HG02840 (cell line): ENCODE results near the gene TCTN3.
"Not testable (repeated sequence)": the region's sequence is repeated elsewhere in the genome, so short reads cannot be mapped to it uniquely, and the experiment has no call there.

Experiments used
- ATAC-seq: cut with Tn5 transposase; IDR thresholded peaks from one replicate; pipeline ENCODE4 v1.9.1; 2021; ENCODE audit warnings: mild to moderate bottlenecking, moderate library complexity, moderate number of reproducible peaks; ENCODE audit not compliant: unreplicated experiment, low FRiP score

The TCTN3 gene

DNA sequence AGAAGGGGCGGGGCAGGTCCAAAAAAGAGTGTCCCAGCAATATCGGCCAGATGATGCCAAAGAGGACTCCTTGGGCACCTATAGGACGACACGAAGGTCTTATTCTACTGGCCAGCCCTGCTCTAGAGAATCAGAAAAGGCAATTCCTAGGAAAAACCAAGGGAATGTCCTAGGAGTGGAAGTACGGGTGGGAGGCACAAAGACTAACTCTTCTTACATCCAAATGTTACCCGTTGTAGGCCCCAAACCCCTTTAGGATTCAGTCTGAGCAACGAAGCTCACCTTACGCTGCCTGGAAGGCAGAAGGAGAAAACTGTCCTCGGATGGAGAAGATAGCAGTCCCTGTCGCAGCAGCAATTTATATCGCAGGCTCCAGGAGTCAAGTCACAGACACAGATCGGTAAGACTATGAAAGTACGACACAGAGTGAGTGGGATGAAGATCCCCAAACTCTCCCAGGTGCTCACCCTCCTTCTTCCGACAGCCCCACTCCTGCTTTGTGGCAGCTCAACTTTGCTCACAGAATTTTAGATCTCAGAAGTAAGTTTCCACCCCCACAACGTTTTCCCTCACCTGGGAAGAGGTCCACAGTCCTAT lies 558 bp downstream of the TCTN3 start:
- no peak for ATAC-seq

DNA sequence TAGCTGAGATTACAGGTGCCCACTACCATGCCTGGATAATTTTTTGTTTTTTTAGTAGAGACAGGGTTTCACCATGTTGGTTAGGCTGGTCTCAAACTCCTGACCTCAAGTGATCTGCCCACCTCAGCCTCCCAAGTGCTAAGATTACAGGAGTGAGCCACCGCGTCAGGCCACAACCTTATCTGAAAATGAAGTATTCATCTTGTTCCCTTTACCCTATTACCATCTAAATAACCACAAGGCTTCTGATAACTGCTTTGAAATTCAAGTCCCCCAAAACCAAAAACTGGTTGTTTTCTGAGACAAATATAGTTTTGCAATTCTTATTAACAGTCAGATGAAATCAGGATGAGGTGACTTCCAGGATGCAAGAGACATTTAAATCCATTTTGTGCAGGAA lies 2.4 kb downstream of the TCTN3 start:
- no peak for ATAC-seq

GRCh38 chr10:95688648-95689047 lies 5.1 kb downstream of the TCTN3 start:
- ATAC-seq: no peak

- ATAC-seq: no peak
Observed at GRCh38 chr10:95683966-95684365, 9.8 kb downstream of the TCTN3 start.

GRCh38 chr10:95675403-95676116 lies 18.2 kb downstream of the TCTN3 start:
- no peak for ATAC-seq

- ATAC-seq: no peak
Observed at GRCh38 chr10:95674643-95675042, 19.1 kb downstream of the TCTN3 start.

- not testable (repeated sequence) for ATAC-seq
Observed at GRCh38 chr10:95672641-95673040, 21.1 kb downstream of the TCTN3 start.

DNA sequence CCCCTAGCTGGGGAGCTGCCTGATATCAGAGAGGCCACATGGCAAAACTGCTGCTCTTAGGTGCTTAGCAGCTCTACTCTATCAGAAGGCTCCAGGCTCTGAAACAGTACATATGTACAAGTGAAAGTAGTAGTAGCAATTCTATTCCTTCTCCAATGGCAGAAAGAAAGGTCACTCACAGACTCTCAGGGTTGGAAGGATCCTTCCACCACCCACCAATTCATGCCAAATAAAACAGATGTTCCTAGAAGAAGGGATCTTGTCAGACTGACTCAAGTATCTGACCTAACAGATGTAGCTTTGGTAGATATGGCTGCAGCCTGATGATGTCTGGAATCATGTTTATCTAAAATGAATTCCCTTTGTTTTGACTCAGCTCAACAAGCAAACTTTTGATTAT lies 29.2 kb downstream of the TCTN3 start:
- no peak for ATAC-seq

DNA sequence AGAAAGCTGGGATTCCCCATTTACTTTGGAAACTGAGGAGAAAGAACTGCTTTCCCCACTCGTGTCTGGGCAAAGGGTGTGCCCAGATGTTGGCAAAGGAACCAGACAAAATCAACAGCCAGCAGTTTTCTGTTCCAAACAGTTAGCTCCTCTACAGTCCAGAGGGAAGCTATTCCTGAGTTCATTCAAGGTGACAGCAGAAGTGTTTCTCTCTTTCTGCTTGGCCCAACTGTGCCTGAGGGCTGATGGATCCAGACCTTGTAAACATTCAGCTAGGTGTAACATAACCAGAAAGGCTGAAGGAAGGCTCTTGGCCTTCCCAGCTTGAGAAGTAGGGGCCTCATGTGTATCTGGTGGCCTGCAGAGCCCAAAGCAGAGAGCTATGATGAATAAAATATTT lies 30.2 kb downstream of the TCTN3 start:
- no peak for ATAC-seq

GRCh38 chr10:95661818-95662217 lies 31.9 kb downstream of the TCTN3 start:
- ATAC-seq: no peak

- no peak for ATAC-seq
Observed at GRCh38 chr10:95660283-95660682, 33.4 kb downstream of the TCTN3 start.

DNA sequence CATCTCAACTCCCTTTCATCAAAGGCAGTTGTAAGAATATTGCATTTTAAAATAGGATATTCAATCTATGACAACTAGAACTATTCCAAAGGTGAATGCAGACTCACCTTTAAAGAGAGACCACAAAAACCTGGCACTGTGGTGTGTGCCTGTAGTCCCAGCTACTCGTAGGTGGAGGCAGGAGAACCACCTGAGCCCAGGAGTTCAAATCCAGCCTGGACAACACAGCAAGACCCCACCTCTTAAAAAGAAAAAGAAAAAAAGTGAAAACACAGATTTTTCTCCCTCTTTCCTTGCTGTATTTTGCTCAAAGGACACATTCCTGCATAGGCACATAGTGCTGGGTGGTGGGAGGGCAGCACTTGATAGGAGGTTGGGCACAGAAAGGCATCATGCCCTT lies 36.5 kb downstream of the TCTN3 start:
- no peak for ATAC-seq

GRCh38 chr10:95656291-95657164 lies 37.2 kb downstream of the TCTN3 start, which contains the start of gene ALDH18A1:
ALDH18A1 (minus strand) TSS chr10:95656711; CDS start chr10:95653377, 3,334 bp downstream.
- peak; percentile 81 for ATAC-seq

DNA sequence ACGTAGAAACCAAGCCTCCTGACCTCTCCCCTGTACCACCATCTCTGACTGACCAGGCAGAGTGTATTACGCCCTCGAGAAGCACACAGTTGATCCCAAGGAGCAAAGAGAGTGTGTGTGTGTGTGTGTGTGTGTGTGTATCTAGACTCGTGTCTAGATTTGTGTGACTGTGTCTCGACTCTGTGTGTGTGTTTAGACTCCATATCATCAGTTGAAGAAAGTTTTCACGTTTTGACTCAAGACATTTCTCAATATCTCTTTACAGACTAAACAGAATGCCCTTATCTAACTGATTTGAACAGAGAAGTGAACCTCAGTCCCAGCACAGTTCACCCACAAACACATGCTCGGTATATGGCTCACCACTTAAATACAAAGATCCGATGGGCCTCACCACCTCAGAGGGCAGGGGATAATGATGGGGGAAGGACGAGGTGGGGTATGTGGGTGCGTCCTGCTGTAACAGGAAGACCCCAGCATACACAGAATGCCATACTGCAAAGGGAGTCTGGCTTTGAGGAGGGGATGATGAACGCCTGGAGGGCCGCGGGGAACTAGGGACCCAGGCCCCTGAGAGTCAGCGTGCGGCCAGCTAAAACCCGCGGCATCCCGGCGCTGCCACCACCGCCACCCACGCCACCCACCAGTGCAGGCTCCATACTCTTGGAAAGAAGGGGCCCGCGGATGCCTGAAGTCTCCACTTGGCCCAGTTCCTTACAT lies 38.0 kb downstream of the TCTN3 start:
- ATAC-seq: peak; percentile 18

DNA sequence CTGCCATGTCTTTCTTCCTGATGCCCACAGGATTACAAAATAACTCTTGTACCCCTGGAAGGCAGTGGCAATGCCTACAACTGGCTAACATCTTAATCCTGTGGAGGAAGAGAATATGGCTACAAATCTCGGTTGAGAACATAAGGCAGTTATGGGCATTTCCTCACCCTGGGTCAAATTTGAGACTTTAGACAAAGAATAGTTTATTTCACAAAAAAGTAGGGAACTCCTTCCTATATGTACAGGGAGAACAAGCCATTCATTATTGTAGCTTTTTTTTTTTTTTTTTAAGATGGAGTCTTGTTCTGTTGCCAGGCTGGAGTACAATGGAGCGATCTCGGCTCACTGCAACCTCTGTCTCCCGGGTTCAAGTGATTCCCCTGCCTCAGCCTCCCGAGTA lies 39.8 kb downstream of the TCTN3 start:
- ATAC-seq: no peak

DNA sequence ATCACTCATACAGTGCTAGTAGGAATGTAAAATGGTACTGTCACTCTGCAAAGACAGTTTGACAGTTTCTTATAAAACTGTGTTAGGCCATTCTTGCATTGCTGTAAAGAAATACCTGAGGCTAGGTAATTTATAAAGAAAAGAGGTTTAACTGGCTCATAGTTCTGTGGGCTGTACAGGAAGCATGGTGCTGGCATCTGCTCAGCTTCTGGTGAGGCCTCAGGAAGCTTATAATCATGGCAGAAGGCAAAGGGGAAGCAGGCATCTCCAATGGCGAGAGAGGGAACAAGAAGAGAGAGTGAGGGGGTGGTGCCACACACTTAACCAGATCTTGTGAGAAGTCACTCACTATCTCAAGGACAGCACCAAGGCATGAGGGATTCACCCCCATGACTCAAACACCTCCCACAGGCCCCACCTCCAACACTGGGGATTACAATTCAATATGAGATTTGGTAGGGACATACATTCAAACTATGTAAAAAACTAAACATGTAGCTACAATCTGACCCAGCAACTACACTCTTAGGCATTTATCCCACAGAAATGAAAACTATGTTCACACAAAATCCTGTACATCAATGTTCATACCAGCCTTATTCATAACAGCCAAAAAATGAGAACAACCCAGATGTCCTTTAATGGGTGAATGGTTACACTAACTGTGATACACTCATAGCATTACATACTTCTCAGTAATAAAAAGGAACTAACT lies 42.2 kb downstream of the TCTN3 start:
- no peak for ATAC-seq

DNA sequence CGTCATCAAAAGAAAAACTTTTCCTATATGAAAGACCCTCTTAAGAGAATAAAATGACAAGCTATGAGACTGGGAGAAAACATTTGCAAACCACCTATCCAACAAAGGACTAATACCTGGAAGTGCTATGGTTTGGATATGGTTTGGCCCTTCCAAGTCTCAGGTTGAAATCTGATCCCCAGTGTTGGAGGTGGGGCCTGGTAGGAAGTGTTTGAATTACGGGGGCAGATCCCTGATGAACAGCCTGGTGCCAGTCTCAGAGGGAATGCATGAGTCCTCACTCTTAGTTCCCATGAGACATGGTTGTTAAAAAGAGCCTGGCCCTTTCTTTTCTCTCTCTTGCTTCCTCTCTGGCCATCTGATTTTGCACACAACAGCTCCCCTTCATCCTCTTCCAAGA lies 43.5 kb downstream of the TCTN3 start:
- ATAC-seq: no peak

DNA sequence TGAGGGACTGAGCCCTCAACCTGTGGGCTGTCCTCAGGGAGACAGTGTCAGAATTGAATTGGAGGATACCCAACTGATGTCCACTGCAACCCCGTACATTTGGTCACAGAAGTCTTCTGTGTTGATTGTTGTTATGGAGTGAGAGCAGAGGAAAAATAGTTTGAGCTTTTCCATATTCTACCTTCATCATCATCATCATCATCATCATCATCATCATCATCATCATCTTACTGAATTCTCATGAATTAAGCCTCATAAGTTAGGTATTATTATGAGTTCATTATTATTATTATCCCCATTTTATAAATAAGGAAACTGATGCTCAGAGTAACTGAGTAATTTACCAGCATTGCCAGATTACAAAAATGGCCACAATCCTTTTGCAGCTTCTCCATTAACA lies 45.6 kb downstream of the TCTN3 start:
- no peak for ATAC-seq

- ATAC-seq: no peak
Observed at GRCh38 chr10:95646160-95646559, 47.6 kb downstream of the TCTN3 start.

GRCh38 chr10:95644901-95645300 lies 48.8 kb downstream of the TCTN3 start:
- no peak for ATAC-seq
